Neuronal stem cell (in vitro differentiated cells): Measurements from ENCODE around the gene GPC5.

Source experiments
- DNase-seq: peaks from one replicate; pipeline ENCODE4 v3.0.0-alpha.2; 2013; ENCODE audit warnings: low spot score
- H2AFZ ChIP-seq: one replicate; pipeline ENCODE4 v1.6.1; 2013; ENCODE audit warnings: mild to moderate bottlenecking, low read length, inconsistent platforms
- H2AK5ac ChIP-seq: 2 replicates; pipeline ENCODE4 v1.6.1; 2013; ENCODE audit warnings: low read depth, mild to moderate bottlenecking, inconsistent platforms, low read length, moderate library complexity, mixed read lengths
- H2BK120ac ChIP-seq: 2 replicates; pipeline ENCODE4 v1.6.1; 2013; ENCODE audit warnings: low read depth, mild to moderate bottlenecking, inconsistent platforms, low read length, moderate library complexity, mixed read lengths
- H2BK12ac ChIP-seq: one replicate; pipeline ENCODE4 v1.6.1; 2013; ENCODE audit warnings: low read length, inconsistent platforms
- H2BK15ac ChIP-seq: 2 replicates; pipeline ENCODE4 v1.6.1; 2013; ENCODE audit warnings: mild to moderate bottlenecking, low read length, inconsistent platforms, mixed read lengths
- H2BK5ac ChIP-seq: one replicate; pipeline ENCODE4 v1.6.1; 2013; ENCODE audit warnings: inconsistent platforms, mild to moderate bottlenecking, low read length, moderate library complexity
- H3K14ac ChIP-seq: one replicate; pipeline ENCODE4 v1.6.1; 2013; ENCODE audit warnings: low read length, inconsistent platforms
- H3K18ac ChIP-seq: 2 replicates; pipeline ENCODE4 v1.6.1; 2013; ENCODE audit warnings: low read length, inconsistent platforms
- H3K23ac ChIP-seq: 2 replicates; pipeline ENCODE4 v1.6.1; 2013; ENCODE audit warnings: low read depth, mild to moderate bottlenecking, mixed read lengths, low read length, inconsistent platforms; ENCODE audit not compliant: poor library complexity
- H3K27ac ChIP-seq: replicated peaks from 3 replicates; pipeline ENCODE4 v1.5.1; 2013; ENCODE audit warnings: low read length, inconsistent platforms
- H3K27me3 ChIP-seq, 3 experiments: 2 replicates each; pipeline ENCODE4 v1.6.1; 2013; ENCODE audit warnings: low read length in 3 of 3, mild to moderate bottlenecking in 2 of 3, inconsistent platforms in 1 of 3, low read depth in 1 of 3, mixed read lengths in 1 of 3, moderate library complexity in 1 of 3; ENCODE audit not compliant: control insufficient read depth in 3 of 3, insufficient read depth in 3 of 3
- H3K36me3 ChIP-seq, 2 donors: replicated peaks in 1 of 2; 2 replicates each; pipeline ENCODE4 v1.6.1; 2013; ENCODE audit warnings: low read length in 2 of 2; ENCODE audit not compliant: control insufficient read depth in 2 of 2, insufficient read depth in 2 of 2
- H3K4ac ChIP-seq: 2 replicates; pipeline ENCODE4 v1.6.1; 2013; ENCODE audit warnings: inconsistent platforms, mild to moderate bottlenecking, low read length, moderate library complexity
- H3K4me1 ChIP-seq, 2 donors: 1 replicate in 1 of 2; 2 replicates in 1 of 2; pipeline ENCODE4 v1.6.1; 2013; ENCODE audit warnings: low read length in 2 of 2, low read depth in 1 of 2; ENCODE audit not compliant: control insufficient read depth in 2 of 2, insufficient read depth in 1 of 2
- H3K4me2 ChIP-seq: one replicate; pipeline ENCODE4 v1.6.1; 2013; ENCODE audit warnings: mild to moderate bottlenecking, low read length, inconsistent platforms; ENCODE audit not compliant: insufficient read depth, poor library complexity, severe bottlenecking
- H3K4me3 ChIP-seq, 2 donors: 2 replicates each; pipeline ENCODE4 v1.5.1; 2013; ENCODE audit warnings: low read length in 2 of 2, mild to moderate bottlenecking in 2 of 2, inconsistent platforms in 1 of 2, moderate library complexity in 1 of 2
- H3K79me1 ChIP-seq: one replicate; pipeline ENCODE4 v1.6.1; 2013; ENCODE audit warnings: low read depth, mild to moderate bottlenecking, inconsistent platforms, low read length, moderate library complexity
- H3K9ac ChIP-seq: one replicate; pipeline ENCODE4 v1.6.1; 2013; ENCODE audit warnings: mild to moderate bottlenecking, low read depth, low read length, inconsistent platforms; ENCODE audit not compliant: poor library complexity
- H3K9me3 ChIP-seq, 2 donors: replicated peaks in 1 of 2; 2 replicates each; pipeline versions ENCODE3 to v1.6.1; 2013; ENCODE audit warnings: low read length in 2 of 2, mild to moderate bottlenecking in 2 of 2, inconsistent platforms in 1 of 2, low read depth in 1 of 2, mixed read lengths in 1 of 2, moderate library complexity in 1 of 2; ENCODE audit not compliant: control insufficient read depth in 2 of 2, insufficient read depth in 1 of 2
- H4K8ac ChIP-seq: one replicate; pipeline ENCODE4 v1.6.1; 2013; ENCODE audit warnings: low read depth, mild to moderate bottlenecking, inconsistent platforms, low read length, moderate library complexity
- H4K91ac ChIP-seq: one replicate; pipeline ENCODE4 v1.6.1; 2013; ENCODE audit warnings: low read length, low read depth, mild to moderate bottlenecking, inconsistent platforms; ENCODE audit not compliant: poor library complexity
- WGBS, 2 donors: extraction: QIAGEN DNeasy Blood & Tissue Kit; methylation state at CpG; one replicate each; pipeline ENCODE4 v1.1.7; 2013; ENCODE audit warnings: missing lambda C conversion rate in 2 of 2, mixed read lengths in 1 of 2; ENCODE audit not compliant: insufficient read length in 2 of 2, insufficient replicate concordance in 1 of 2; ENCODE audit errors: extremely low coverage in 2 of 2; 5-methylcytosine and 5-hydroxymethylcytosine counted together

Gene GPC5

DNA sequence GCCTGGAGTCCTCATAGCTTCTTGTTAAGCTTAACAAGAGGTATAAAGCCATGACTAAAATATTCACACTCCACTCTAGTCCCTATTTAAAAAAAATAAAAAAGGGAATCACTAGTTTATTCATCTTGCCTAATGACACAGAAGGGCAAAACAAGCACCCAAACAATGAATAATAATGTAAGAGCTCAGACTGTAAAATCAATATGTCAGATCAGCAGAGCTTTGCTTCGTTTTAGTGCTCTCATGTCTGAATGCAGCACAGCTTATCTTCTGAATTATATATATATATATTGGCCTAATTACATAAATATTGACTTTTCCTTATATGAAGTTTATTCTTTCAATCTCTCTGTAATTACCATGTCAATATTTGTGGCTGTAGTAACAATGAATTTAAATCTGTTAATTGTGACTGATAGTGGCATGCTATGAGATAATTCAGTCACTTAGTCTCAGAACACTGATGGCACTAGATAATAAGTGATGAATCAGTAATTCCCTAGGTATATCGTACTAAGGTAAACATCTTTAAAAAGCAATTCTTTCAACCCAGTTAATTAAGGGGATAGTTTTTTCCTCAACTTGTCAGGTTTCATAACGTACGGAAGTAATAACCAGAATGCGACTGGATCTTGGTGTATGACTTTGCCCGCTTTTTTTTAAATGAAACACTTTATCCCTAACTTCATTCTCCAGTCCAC, 1466.3 kb downstream of the GPC5 start:
- no peaks in the 10 kb centered on the region for H3K27me3 ChIP-seq
- no peak overlapping the region for H3K27ac ChIP-seq
- no peak overlapping the region for H2BK15ac ChIP-seq
- H3K4me3 ChIP-seq: no peak overlapping the region
- H3K4me2 ChIP-seq: no peak overlapping the region
- H3K23ac ChIP-seq: no peak overlapping the region
- H3K14ac ChIP-seq: no peak overlapping the region
- H4K8ac ChIP-seq: no peak overlapping the region
- H3K9ac ChIP-seq: no peak overlapping the region
- H2BK12ac ChIP-seq: no peak overlapping the region
- no peak overlapping the region for H2AFZ ChIP-seq
- no peaks in the 10 kb centered on the region for H3K4me1 ChIP-seq
- H3K79me1 ChIP-seq: no peaks in the 10 kb centered on the region
- no peak for DNase-seq
- no peaks in the 10 kb centered on the region for H3K36me3 ChIP-seq
- H3K18ac ChIP-seq: no peak overlapping the region
- no peak overlapping the region for H2BK5ac ChIP-seq
- no peak overlapping the region for H4K91ac ChIP-seq
- no peak overlapping the region for H2BK120ac ChIP-seq
- no peak overlapping the region for H3K4ac ChIP-seq
- H2AK5ac ChIP-seq: no peak overlapping the region
- WGBS, 2 donors: no CpG with 5 or more reads among the region's 6 CpGs
- H3K9me3 ChIP-seq: no peaks in the 10 kb centered on the region

DNA sequence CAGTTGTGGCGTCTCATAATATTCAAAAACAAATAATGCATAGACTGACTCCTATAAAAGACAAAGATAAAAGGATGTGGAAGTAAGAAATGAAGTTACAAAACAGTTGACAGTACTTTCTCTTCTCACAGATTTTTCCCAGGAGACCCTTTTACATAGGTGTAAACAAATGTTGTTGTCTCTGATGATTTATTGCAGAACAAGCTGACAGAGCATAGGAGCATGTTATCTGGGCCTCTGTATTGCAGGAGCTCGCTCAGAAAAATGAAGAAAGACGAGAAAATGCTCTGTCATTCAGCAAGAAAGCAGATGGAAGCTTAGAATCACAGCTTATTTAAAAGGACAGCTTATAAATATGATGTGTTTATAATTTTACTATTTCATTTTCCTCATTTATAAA, 1474.6 kb downstream of the GPC5 start:
- Histone ChIP-seq H3K14ac (no peak overlapping the region), H3K23ac (no peak overlapping the region), H4K91ac (no peak overlapping the region), H3K4me1 (no peaks in the 10 kb centered on the region), H3K4me3 (no peak overlapping the region), H2AK5ac (no peak overlapping the region), H3K27me3 (no peaks in the 10 kb centered on the region), H3K18ac (no peak overlapping the region), H3K36me3 (no peaks in the 10 kb centered on the region), H2AFZ (no peak overlapping the region), H3K4ac (no peak overlapping the region), H3K4me2 (no peak overlapping the region), H3K27ac (no peak overlapping the region), H3K79me1 (no peaks in the 10 kb centered on the region), H2BK120ac (no peak overlapping the region), H3K9ac (no peak overlapping the region), H3K9me3 (no peaks in the 10 kb centered on the region), H2BK15ac (no peak overlapping the region), H4K8ac (no peak overlapping the region), H2BK5ac (no peak overlapping the region), H2BK12ac (no peak overlapping the region)
- DNase-seq: no peak
- WGBS, 2 donors: no CpG with 5 or more reads among the region's 3 CpGs

DNA sequence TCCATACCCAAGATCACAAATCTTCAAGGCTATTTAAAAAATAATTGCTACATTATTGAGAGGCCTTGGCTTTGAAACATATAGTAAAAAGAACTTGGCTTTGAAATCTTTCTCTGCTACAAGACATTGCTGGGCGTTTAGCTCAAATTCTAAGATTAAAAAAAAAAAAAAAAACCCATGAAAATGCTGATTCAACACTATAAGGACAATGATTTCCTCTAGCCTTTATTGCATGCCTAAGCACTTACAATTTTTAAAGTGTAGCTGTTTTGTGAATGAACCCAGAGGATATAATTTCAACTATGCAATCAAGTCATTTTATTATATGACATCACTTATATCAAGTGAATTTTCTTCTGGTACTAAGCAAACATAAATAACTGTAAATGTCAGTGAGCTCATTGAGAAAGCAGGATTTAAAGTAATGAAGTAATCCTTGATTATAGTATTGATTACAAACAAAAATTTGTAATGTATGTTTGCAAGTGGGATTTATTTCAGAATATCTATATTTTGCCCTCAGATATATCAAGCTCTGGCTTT, 1488.2 kb downstream of the GPC5 start:
- Histone ChIP-seq H4K8ac (no peak overlapping the region), H3K9ac (no peak overlapping the region), H2AK5ac (no peak overlapping the region), H3K79me1 (no peaks in the 10 kb centered on the region), H2BK12ac (no peak overlapping the region), H3K14ac (no peak overlapping the region), H3K27ac (no peak overlapping the region), H3K18ac (no peak overlapping the region), H2BK15ac (no peak overlapping the region), H3K9me3 (no peaks in the 10 kb centered on the region), H3K27me3 (no peaks in the 10 kb centered on the region), H3K36me3 (no peaks in the 10 kb centered on the region), H2BK5ac (no peak overlapping the region), H3K4me2 (no peak overlapping the region), H4K91ac (no peak overlapping the region), H3K23ac (no peak overlapping the region), H3K4ac (no peak overlapping the region), H3K4me3 (no peak overlapping the region), H2BK120ac (no peak overlapping the region), H2AFZ (no peak overlapping the region), H3K4me1 (no peaks in the 10 kb centered on the region)
- DNase-seq: no peak
- WGBS, 2 donors: no CpG with 5 or more reads among the region's 1 CpG

DNA sequence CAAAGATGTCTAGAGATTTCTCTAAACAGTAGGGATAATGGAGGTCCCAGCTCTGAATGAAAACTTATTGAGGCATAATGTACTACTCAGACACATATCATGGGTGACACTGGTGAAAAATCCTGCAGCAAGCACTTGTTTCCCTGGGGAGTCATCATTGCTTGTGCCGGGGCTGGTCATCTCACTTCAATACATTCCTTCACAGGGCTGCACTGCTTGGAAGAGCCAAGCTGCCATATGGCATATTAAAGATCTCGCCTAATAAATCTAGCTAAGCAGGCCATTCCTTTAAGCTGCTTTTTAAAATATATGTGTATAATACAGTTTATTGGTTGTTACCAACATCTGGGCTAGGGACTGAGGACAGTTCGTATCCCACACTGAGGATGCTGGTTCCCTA, 1496.0 kb downstream of the GPC5 start:
- Histone ChIP-seq H3K79me1 (no peaks in the 10 kb centered on the region), H3K36me3 (no peaks in the 10 kb centered on the region), H2BK120ac (no peak overlapping the region), H2BK12ac (no peak overlapping the region), H3K4me2 (no peak overlapping the region), H3K4me1 (no peaks in the 10 kb centered on the region), H2BK15ac (no peak overlapping the region), H3K14ac (no peak overlapping the region), H3K4me3 (no peak overlapping the region), H2BK5ac (no peak overlapping the region), H3K23ac (no peak overlapping the region), H4K91ac (no peak overlapping the region), H3K4ac (no peak overlapping the region), H3K18ac (no peak overlapping the region), H3K27ac (no peak overlapping the region), H4K8ac (no peak overlapping the region), H3K9ac (no peak overlapping the region), H3K9me3 (no peaks in the 10 kb centered on the region), H3K27me3 (no peaks in the 10 kb centered on the region), H2AFZ (no peak overlapping the region), H2AK5ac (no peak overlapping the region)
- no CpG with 5 or more reads among the region's 3 CpGs for WGBS, 2 donors
- no peak for DNase-seq
